Vagina (tissue), 2 donors: ENCODE results near the gene CHD1. TPM values are rescaled to one million over a fixed set of nuclear protein-coding genes. Genes with fewer than 3 reads are reported as not detected.

Source experiments
- DNase-seq, 2 donors: peaks; one replicate each; pipeline ENCODE4 v3.0.0-alpha.2; 2017; ENCODE audit errors: extremely low spot score in 2 of 2
- H3K27ac ChIP-seq: fragments of 200-600 bp; sonication (generic); one replicate; pipeline ENCODE4 v1.5.1; 2019
- H3K27me3 ChIP-seq: fragments of 200-600 bp; sonication (generic); one replicate; pipeline ENCODE4 v1.5.1; 2019
- H3K36me3 ChIP-seq, 2 donors: fragments of 200-600 bp; sonication (generic); one replicate each; pipeline ENCODE4 v1.5.1; 2017 to 2019
- H3K4me1 ChIP-seq: fragments of 200-600 bp; sonication (generic); one replicate; pipeline ENCODE4 v1.5.1; 2019
- H3K4me3 ChIP-seq, 2 donors: fragments of 200-600 bp; sonication (generic); 1 replicate in 1 of 2; 2 replicates in 1 of 2; pipeline ENCODE4 v1.5.1; 2016 to 2019
- H3K9me3 ChIP-seq: fragments of 200-600 bp; sonication (generic); one replicate; pipeline ENCODE4 v1.5.1; 2019
- CTCF ChIP-seq, 3 experiments: fragments of 450-650 bp in 2 of 3; fragments of 200-600 bp in 1 of 3; sonication (generic) in 1 of 3; IDR thresholded peaks; one replicate each; pipeline ENCODE4 v1.5.1; 2017 to 2019; ENCODE audit warnings: antibody characterized with exemption in 3 of 3, mild to moderate bottlenecking in 2 of 3, moderate library complexity in 2 of 3
- POLR2A ChIP-seq, 2 donors: fragments of 450-650 bp; IDR thresholded peaks; one replicate each; pipeline ENCODE4 v1.6.1; 2017; ENCODE audit warnings: antibody characterized with exemption in 2 of 2, mild to moderate bottlenecking in 2 of 2, moderate library complexity in 2 of 2
- POLR2AphosphoS5 ChIP-seq, 2 donors: sonication (generic); formaldehyde crosslinking; IDR thresholded peaks; one replicate each; pipeline ENCODE4 v1.9.0; 2017; ENCODE audit warnings: antibody characterized with exemption in 2 of 2, mild to moderate bottlenecking in 2 of 2, low read depth in 1 of 2; ENCODE audit not compliant: insufficient read depth in 1 of 2
- intact Hi-C: fragments of 100-400 bp; cut with DNase I; formaldehyde crosslinking; loops from one replicate; pipeline ENCODE4 v1.15.1; 2023
- total RNA-seq: library from RNA; depleted of rRNA; stranded (reverse); fragments of >200 nt; gene quantifications from one replicate; pipeline ENCODE4 v1.2.3, GENCODE V29; 2016

CHD1 gene
- total RNA-seq, 1 donor from 2014 or later = 81.5 TPM

DNA sequence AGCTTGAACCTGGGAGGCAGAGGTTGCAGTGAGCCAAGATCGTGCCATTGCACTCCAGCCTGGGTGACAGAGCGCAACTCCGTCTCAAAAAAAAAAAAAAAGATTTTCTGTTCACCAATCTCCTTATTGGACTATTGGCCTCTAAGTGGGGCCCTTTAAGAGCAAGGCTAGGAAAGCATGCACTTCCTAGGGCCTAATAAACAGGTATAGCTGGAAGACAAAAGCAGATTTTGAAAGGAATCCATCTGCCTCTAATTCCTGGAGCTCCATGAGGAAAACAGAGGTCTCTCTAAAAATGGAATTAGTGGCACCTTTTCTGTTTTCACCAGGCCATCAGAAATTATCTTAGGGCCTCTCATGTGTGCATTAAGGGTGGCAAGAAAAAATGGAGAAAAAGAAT lies 85.3 kb downstream of the CHD1 start:
- Histone ChIP-seq H3K36me3 (no peaks in the 10 kb centered on the region), H3K4me3 (no peak overlapping the region), H3K27me3 (no peaks in the 10 kb centered on the region), H3K27ac (no peak overlapping the region), H3K9me3 (no peaks in the 10 kb centered on the region), H3K4me1 (no peaks in the 10 kb centered on the region)
- DNase-seq = no peak
- TF ChIP-seq POLR2AphosphoS5 (IDR thresholded peaks at IDR 0.05; ENCODE audit: insufficient read depth in 1 of 2, low read depth in 1 of 2) (no peak), CTCF (IDR thresholded peaks at IDR 0.05) (no peak), POLR2A (IDR thresholded peaks at IDR 0.05) (no peak)
- intact Hi-C loops = no loop called here

DNA sequence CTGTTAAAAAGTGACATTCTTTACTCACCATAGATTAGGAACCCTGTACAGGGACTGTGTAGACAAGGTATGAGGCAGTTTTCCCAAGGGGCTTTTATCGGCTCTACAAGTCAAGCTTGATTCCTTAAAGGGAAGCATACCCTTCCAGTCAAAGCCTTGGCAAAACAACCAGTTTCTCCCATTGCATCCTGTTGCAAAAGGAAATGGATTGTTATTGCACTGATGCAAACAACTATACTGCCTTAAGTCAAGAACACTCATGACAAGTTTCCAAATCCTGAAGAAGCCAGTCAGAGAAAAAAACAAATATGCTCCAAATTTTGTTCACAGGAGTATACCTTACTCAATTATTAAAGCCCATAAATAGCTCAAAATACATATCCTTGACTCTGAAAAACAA lies 87.9 kb downstream of the CHD1 start:
- Histone ChIP-seq H3K4me1 (no peaks in the 10 kb centered on the region), H3K27me3 (no peaks in the 10 kb centered on the region), H3K36me3 (no peaks in the 10 kb centered on the region), H3K9me3 (no peaks in the 10 kb centered on the region), H3K4me3 (no peak overlapping the region), H3K27ac (no peak overlapping the region)
- no peak for DNase-seq
- intact Hi-C loops = no loop called here
- no peak for TF ChIP-seq CTCF (IDR thresholded peaks at IDR 0.05)
- no peak for TF ChIP-seq POLR2AphosphoS5 (IDR thresholded peaks at IDR 0.05; ENCODE audit: insufficient read depth in 1 of 2, low read depth in 1 of 2)
- no peak for TF ChIP-seq POLR2A (IDR thresholded peaks at IDR 0.05)

DNA sequence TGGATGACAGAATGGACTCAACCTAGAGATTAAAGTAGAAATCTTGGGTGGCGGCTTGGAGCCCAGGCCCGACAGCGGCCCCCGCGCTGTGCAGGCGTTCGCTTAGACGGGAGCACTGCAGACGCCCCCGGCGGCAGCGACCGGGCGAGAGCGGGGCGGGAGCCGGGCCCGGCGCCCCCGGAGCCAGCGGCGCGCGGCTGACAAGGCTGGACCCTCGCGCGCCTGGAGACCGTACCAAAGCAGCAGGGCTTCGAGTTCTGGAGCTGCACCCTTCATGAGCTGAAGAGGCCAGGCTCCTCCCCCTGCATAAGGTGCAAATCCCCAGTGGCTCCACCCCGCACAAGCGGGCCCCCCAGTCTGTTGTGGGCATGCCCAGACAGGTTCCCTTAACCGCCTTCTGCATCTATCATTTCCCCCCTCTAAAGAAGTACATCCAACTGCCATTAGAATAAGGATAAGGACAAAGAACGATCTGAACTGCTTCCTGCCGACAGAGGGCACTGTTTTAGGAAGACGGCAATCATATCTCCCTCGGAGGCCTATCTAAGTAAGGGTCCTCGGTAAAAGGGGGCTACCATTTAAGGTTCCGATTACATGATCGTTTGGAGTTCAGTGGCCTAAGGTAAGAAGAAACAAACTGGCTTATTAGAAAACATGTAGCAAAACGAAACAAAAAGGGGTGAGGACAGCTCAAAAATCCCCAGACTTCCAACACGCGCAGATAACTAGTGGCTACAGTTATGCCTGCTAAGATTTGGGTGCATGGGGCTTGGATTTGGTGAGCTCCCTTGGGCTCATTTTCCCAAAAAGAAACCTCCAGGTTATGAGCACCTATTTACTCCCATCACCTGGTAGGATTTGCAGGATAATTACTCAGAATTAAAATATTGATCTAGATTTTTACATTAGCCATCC lies 89.1 kb downstream of the CHD1 start:
- TF ChIP-seq POLR2A (IDR thresholded peaks at IDR 0.05) (no peak), POLR2AphosphoS5 (IDR thresholded peaks at IDR 0.05; ENCODE audit: insufficient read depth in 1 of 2, low read depth in 1 of 2) (no peak), CTCF (IDR thresholded peaks at IDR 0.05) (no peak)
- Histone ChIP-seq H3K4me1 (no peaks in the 10 kb centered on the region), H3K36me3 (no peaks in the 10 kb centered on the region), H3K27me3 (no peaks in the 10 kb centered on the region), H3K27ac (no peak overlapping the region), H3K4me3 (no peak overlapping the region), H3K9me3 (no peaks in the 10 kb centered on the region)
- DNase-seq = no peak
- intact Hi-C loops = no loop called here

- intact Hi-C loops = no loop called here
- Histone ChIP-seq H3K27me3 (no peaks in the 10 kb centered on the region), H3K4me3 (no peak overlapping the region), H3K4me1 (no peaks in the 10 kb centered on the region), H3K27ac (no peak overlapping the region), H3K36me3 (no peaks in the 10 kb centered on the region), H3K9me3 (no peaks in the 10 kb centered on the region)
- DNase-seq = no peak
- no peak for TF ChIP-seq CTCF (IDR thresholded peaks at IDR 0.05)
- no peak for TF ChIP-seq POLR2AphosphoS5 (IDR thresholded peaks at IDR 0.05; ENCODE audit: insufficient read depth in 1 of 2, low read depth in 1 of 2)
- no peak for TF ChIP-seq POLR2A (IDR thresholded peaks at IDR 0.05)
These were observed 92.6 kb downstream of the CHD1 start for GRCh38 chr5:98836175-98836574.

GRCh38 chr5:98827588-98828284 lies 101.1 kb downstream of the CHD1 start:
- TF ChIP-seq POLR2AphosphoS5 (IDR thresholded peaks at IDR 0.05; ENCODE audit: insufficient read depth in 1 of 2, low read depth in 1 of 2) = no peak
- no peak for TF ChIP-seq POLR2A (IDR thresholded peaks at IDR 0.05)
- H3K4me1 ChIP-seq = no peaks in the 10 kb centered on the region
- DNase-seq = no peak
- no peaks in the 10 kb centered on the region for H3K36me3 ChIP-seq
- H3K4me3 ChIP-seq = no peak overlapping the region
- H3K9me3 ChIP-seq = no peaks in the 10 kb centered on the region
- H3K27me3 ChIP-seq = no peaks in the 10 kb centered on the region
- no peak overlapping the region for H3K27ac ChIP-seq
- intact Hi-C loops = no loop called here
